SU-DHL-6 (cell line): Measurements from ENCODE around the gene TFF2.

Source experiments
- H2AFZ ChIP-seq: fragments of 200-600 bp; sonication (generic); 2 replicates; pipeline ENCODE4 v1.6.1; 2014; ENCODE audit warnings: low read depth, mild to moderate bottlenecking, moderate library complexity, mixed read lengths, antibody characterized with exemption, low read length; ENCODE audit not compliant: severe bottlenecking
- H3F3A ChIP-seq: fragments of 200-600 bp; shearing (Covaris generic); 2 replicates; pipeline ENCODE4 v1.6.0; 2016; ENCODE audit warnings: antibody characterized with exemption, mild to moderate bottlenecking; ENCODE audit not compliant: insufficient read depth
- H3K27ac ChIP-seq: fragments of 200-600 bp; sonication (generic); 2 replicates; pipeline ENCODE4 v1.5.1; 2016; ENCODE audit warnings: low read depth, mild to moderate bottlenecking, low read length, moderate library complexity, mixed read lengths
- H3K27me3 ChIP-seq: fragments of 200-600 bp; sonication (generic), shearing (Covaris generic); 2 replicates; pipeline ENCODE4 v1.6.0; 2014; ENCODE audit warnings: mild to moderate bottlenecking, low read length
- H3K36me3 ChIP-seq: fragments of 200-600 bp; sonication (generic); 2 replicates; pipeline ENCODE4 v1.6.1; 2014; ENCODE audit warnings: mild to moderate bottlenecking, low read length, mixed read lengths
- H3K4me2 ChIP-seq: fragments of 300-600, 200-600 bp; shearing (Covaris generic), sonication (generic); 2 replicates; pipeline ENCODE4 v1.6.0; 2014; ENCODE audit warnings: low read length, low read depth, mild to moderate bottlenecking; ENCODE audit not compliant: poor library complexity, severe bottlenecking
- H3K4me3 ChIP-seq: fragments of 200-600 bp; sonication (generic); 2 replicates; pipeline ENCODE4 v1.5.1; 2014; ENCODE audit warnings: antibody characterized with exemption, low read length, mild to moderate bottlenecking, mixed read lengths; ENCODE audit not compliant: insufficient read depth, poor library complexity, severe bottlenecking
- H3K79me2 ChIP-seq: fragments of 200-600 bp; sonication (generic); 2 replicates; pipeline ENCODE4 v1.6.1; 2014; ENCODE audit warnings: mild to moderate bottlenecking, low read length, moderate library complexity; ENCODE audit not compliant: insufficient read depth
- H3K9ac ChIP-seq: fragments of 200-600 bp; sonication (generic); 2 replicates; pipeline ENCODE4 v1.7.0; 2014; ENCODE audit warnings: mild to moderate bottlenecking, low read length
- H3K9me2 ChIP-seq: fragments of 200-600 bp; sonication (generic); replicated peaks from 2 replicates; pipeline ENCODE4 v1.6.1; 2014; ENCODE audit warnings: low read length; ENCODE audit not compliant: insufficient read depth
- H3K9me3 ChIP-seq: fragments of 200-600 bp; sonication (generic); 2 replicates; pipeline ENCODE4 v1.6.1; 2014; ENCODE audit warnings: low read length, mixed read lengths; ENCODE audit not compliant: insufficient read depth
- H4K20me1 ChIP-seq: fragments of 200-600 bp; sonication (generic); 2 replicates; pipeline ENCODE4 v1.6.1; 2014; ENCODE audit warnings: low read depth, mild to moderate bottlenecking, antibody characterized with exemption, low read length, moderate library complexity, mixed read lengths
- CTCF ChIP-seq: fragments of 200-600 bp; sonication (generic); IDR thresholded peaks from one replicate; pipeline ENCODE4 v1.5.1; 2017; ENCODE audit warnings: antibody characterized with exemption, mild to moderate bottlenecking, low read length, moderate library complexity; ENCODE audit not compliant: insufficient read depth, poor library complexity, severe bottlenecking
- EZH2phosphoT487 ChIP-seq: fragments of 200-600 bp; sonication (generic), shearing (Covaris generic); conservative IDR thresholded peaks from 2 replicates; pipeline ENCODE4 v1.6.1; 2018; ENCODE audit warnings: mild to moderate bottlenecking, antibody characterized with exemption, low read length, moderate library complexity, mixed read lengths

The TFF2 gene

GRCh38 chr21:42343556-42343955 lies 7.2 kb downstream of the TFF2 start:
- Histone ChIP-seq H4K20me1 (no peaks in the 10 kb centered on the region), H3K79me2 (no peaks in the 10 kb centered on the region), H3K9me3 (no peaks in the 10 kb centered on the region), H3K36me3 (no peaks in the 10 kb centered on the region), H3K4me2 (no peak overlapping the region), H3F3A (no peaks in the 10 kb centered on the region), H3K27ac (no peak overlapping the region), H3K9ac (no peak overlapping the region), H3K27me3 (no peaks in the 10 kb centered on the region), H3K9me2 (no peaks in the 10 kb centered on the region), H2AFZ (no peak overlapping the region), H3K4me3 (no peak overlapping the region)
- no peak for TF ChIP-seq EZH2phosphoT487
- no peak for TF ChIP-seq CTCF

- Histone ChIP-seq H3K9me3 (no peaks in the 10 kb centered on the region), H3K9me2 (no peaks in the 10 kb centered on the region), H3K36me3 (no peaks in the 10 kb centered on the region), H3K27me3 (no peaks in the 10 kb centered on the region), H2AFZ (no peak overlapping the region), H3K4me2 (no peak overlapping the region), H3F3A (no peaks in the 10 kb centered on the region), H3K9ac (no peak overlapping the region), H3K4me3 (no peak overlapping the region), H4K20me1 (no peaks in the 10 kb centered on the region), H3K27ac (no peak overlapping the region), H3K79me2 (no peaks in the 10 kb centered on the region)
- no peak for TF ChIP-seq EZH2phosphoT487
- no peak for TF ChIP-seq CTCF
Observed at GRCh38 chr21:42343101-42343500, 7.7 kb downstream of the TFF2 start.

GRCh38 chr21:42341776-42342542 lies 8.8 kb downstream of the TFF2 start:
- H3K9me2 ChIP-seq = no peaks in the 10 kb centered on the region
- H3K4me2 ChIP-seq = no peak overlapping the region
- no peaks in the 10 kb centered on the region for H4K20me1 ChIP-seq
- no peak overlapping the region for H3K27ac ChIP-seq
- H3K79me2 ChIP-seq = no peaks in the 10 kb centered on the region
- H3K9me3 ChIP-seq = no peaks in the 10 kb centered on the region
- TF ChIP-seq EZH2phosphoT487 (no peak), CTCF (no peak)
- no peak overlapping the region for H3K9ac ChIP-seq
- no peaks in the 10 kb centered on the region for H3F3A ChIP-seq
- H3K36me3 ChIP-seq = no peaks in the 10 kb centered on the region
- H2AFZ ChIP-seq = no peak overlapping the region
- no peak overlapping the region for H3K4me3 ChIP-seq
- H3K27me3 ChIP-seq = no peaks in the 10 kb centered on the region
